Activated T-helper 2 cell treated with anti-CD3 and anti-CD28 coated beads, Interferon-gamma antibody, Interleukin-2, Interleukin-4, amounts not matched to agents 10 μg/mL and 5 μg/mL and 100 μg/mL, durations not matched to agents 14 hours and 24 hours and 36 hours (primary cell): ENCODE results near the gene DDX11. TPM values are rescaled to one million over a fixed set of nuclear protein-coding genes. Genes with fewer than 3 reads are reported as not detected.
A peak's percentile ranks its signal among the peaks of the same experiment; 100 is the strongest.
"Not testable (repeated sequence)": the region's sequence is repeated elsewhere in the genome, so short reads cannot be mapped to it uniquely, and the experiment has no call there.

Experiments
- DNase-seq: peaks from one replicate; pipeline ENCODE4 v3.0.0; 2021; ENCODE audit warnings: low spot score
- H3K27ac Mint-ChIP-seq: one replicate; pipeline ENCODE4 v1.8.0; 2021; ENCODE audit warnings: mixed read lengths
- H3K27me3 Mint-ChIP-seq: one replicate; pipeline ENCODE4 v1.8.0; 2021; ENCODE audit warnings: low read depth, mixed read lengths
- H3K36me3 Mint-ChIP-seq: one replicate; pipeline ENCODE4 v1.8.0; 2021; ENCODE audit warnings: low read depth, mixed read lengths
- H3K4me1 Mint-ChIP-seq: one replicate; pipeline ENCODE4 v1.8.0; 2021; ENCODE audit warnings: low read depth, mixed read lengths
- H3K4me3 Mint-ChIP-seq: one replicate; pipeline ENCODE4 v1.8.0; 2021; ENCODE audit warnings: low read depth, mild to moderate bottlenecking, moderate library complexity, mixed read lengths
- H3K9me3 Mint-ChIP-seq: one replicate; pipeline ENCODE4 v1.8.0; 2021; ENCODE audit warnings: mixed read lengths
- intact Hi-C: fragments of 100-400 bp; cut with micrococcal nuclease; formaldehyde crosslinking; loops from one replicate; pipeline ENCODE4 v1.15.1; 2023
- total RNA-seq: library from RNA; stranded (reverse); gene quantifications from 2 replicates; pipeline ENCODE4 v1.2.3, GENCODE V29; 2022

Gene DDX11
- total RNA-seq, result 152 and 156 TPM in 2 replicates

DNA sequence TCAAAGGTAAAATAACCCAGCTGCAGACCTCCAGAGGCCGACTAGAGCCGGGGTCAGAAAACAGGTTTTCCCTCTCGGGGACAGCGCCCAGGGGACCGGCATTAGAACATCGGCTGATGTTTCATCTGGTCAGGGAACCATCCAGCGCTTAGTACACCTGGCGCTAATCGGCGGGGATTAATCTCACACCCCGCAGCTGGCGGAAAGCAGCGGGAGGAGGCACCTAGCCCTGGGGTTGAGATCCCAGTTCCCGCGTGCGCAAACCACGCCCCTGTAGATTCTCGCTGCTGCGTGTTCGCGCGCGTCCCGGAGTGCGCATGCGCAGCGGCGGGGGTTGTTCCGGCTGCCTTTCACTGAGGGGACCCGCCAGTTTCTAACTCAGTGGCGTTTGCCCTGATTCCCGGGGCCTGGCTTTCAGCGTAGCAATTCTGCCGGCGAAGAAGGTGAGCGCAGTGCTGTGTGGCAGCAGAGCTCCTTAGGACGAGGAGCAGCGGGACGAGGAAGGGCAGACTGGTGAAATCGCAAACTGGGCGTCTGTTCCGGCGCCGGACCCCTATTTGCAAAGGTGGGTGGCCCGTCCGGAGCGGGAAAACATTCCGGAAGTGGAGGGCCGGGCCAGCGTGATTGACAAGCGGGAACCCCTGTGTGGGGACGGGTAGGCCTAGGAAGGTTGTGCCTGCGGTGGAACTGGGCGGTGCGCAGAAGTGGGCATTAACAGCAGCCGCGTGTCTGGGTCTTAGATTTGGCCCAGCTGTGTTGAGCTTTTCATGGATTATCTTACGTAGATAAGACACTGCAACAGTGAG, at the start of gene DDX11:
DDX11 (plus strand) TSS at position 334 of the 806 bp plus-strand sequence. CDS start 4,534 bp downstream, outside the sequence.
- intact Hi-C loops, result loop anchor here (5.0 to 10.0 kb wide), 4 partner anchors 229 to 1681 kb away; partner anchors contain the start of genes IPO8 and YARS2

DNA sequence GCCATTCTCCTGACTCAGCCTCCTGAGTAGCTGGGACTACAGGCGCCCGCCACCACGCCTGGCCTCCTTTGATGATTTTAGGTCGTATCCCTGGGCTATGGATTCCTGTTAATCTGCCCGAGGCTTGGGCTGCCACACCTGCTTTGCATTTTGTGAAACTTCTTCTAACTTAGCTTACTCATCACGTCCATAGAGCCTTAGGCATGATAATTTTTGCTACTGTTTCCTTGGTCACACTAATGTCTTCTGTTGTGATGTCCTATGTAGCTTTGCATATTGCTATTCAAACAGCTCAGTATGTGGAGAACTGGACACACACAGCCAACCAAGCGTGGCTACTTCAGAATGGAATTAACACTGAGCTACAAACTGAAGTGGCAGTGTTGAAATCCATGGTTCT, 47.5 kb upstream of the DDX11 start:
- intact Hi-C loops, result no loop called here
- Mint-ChIP-seq H3K4me3 (no peak overlapping the region), H3K27me3 (peaks cover 22% of the 10 kb centered on the region), H3K4me1 (peaks cover 14% of the 10 kb centered on the region), H3K36me3 (no peaks in the 10 kb centered on the region), H3K27ac (no peak overlapping the region), H3K9me3 (no peaks in the 10 kb centered on the region)
- no peak for DNase-seq

More for the DNA sequence above, at the start of gene DDX11:
- peak; percentile 93 for DNase-seq
- not testable (repeated sequence) for H3K9me3 Mint-ChIP-seq, H3K27me3 Mint-ChIP-seq
- Mint-ChIP-seq H3K27ac (peak within 1 kb of the TSS; percentile 98), H3K4me3 (peak within 1 kb of the TSS; percentile 99), H3K4me1 (peaks cover 23% of the 10 kb centered on the region), H3K36me3 (peaks cover 27% of the 10 kb centered on the region)

- DNase-seq, intact Hi-C loops, H3K4me3 Mint-ChIP-seq, H3K36me3 Mint-ChIP-seq, H3K9me3 Mint-ChIP-seq, H3K27ac Mint-ChIP-seq: not testable (repeated sequence)
- Mint-ChIP-seq H3K27me3 (peaks cover 22% of the 10 kb centered on the region), H3K4me1 (peaks cover 12% of the 10 kb centered on the region)
Measured at GRCh38 chr12:31027006-31027405, 46.7 kb upstream of the DDX11 start.

DNA sequence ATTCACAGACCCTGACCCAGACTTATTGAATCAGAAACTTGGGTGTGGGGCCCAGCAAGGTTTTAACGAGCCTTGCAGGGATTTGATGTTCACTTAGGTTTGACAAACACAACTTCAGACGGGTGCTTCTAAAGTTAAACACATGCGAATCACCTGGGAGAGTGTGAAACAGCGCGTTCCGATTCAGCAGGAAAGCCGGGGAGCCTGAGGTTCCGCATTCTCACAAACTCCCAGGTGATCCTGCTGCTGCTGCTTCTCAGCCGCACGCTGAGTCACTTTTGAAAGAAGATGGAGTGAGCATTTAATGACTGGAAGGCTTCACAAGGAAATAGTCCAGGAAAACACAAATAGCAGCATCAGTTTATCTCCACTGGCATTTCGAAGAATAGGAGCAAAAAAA, 44.2 kb upstream of the DDX11 start:
- Mint-ChIP-seq H3K27me3 (peaks cover 9% of the 10 kb centered on the region), H3K4me3 (no peak overlapping the region), H3K36me3 (no peaks in the 10 kb centered on the region), H3K4me1 (peaks cover 12% of the 10 kb centered on the region), H3K27ac (no peak overlapping the region), H3K9me3 (no peaks in the 10 kb centered on the region)
- intact Hi-C loops, result no loop called here
- DNase-seq, result no peak

- Mint-ChIP-seq H3K4me3 (no peak overlapping the region), H3K27me3 (peaks cover 7% of the 10 kb centered on the region), H3K4me1 (peaks cover 12% of the 10 kb centered on the region), H3K9me3 (no peaks in the 10 kb centered on the region), H3K36me3 (no peaks in the 10 kb centered on the region), H3K27ac (no peak overlapping the region)
- intact Hi-C loops, result no loop called here
- DNase-seq, result no peak
Measured at GRCh38 chr12:31029916-31030562, 43.6 kb upstream of the DDX11 start.

DNA sequence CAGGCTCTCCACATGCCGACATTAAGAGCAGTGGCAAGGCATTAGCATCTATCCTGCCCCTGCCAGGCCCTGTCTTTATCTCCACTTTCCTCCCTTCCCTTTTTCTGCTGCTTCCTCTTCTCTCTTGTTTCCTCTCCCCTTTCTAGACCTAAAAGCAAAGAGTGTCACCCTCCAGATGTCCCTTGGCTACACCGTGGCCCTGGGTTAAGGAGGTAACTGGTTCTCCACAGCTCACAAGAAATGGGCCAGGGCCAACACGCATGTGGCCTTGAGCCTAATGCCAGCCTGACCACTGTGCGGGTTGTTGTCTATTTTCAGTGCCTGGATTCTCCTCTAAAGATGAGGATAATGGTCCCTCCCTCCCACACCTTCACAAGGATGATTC, 41.7 kb upstream of the DDX11 start:
- H3K27ac Mint-ChIP-seq, result no peak overlapping the region
- DNase-seq, result no peak
- no peaks in the 10 kb centered on the region for H3K36me3 Mint-ChIP-seq
- peaks cover 15% of the 10 kb centered on the region for H3K4me1 Mint-ChIP-seq
- intact Hi-C loops, result no loop called here
- H3K9me3 Mint-ChIP-seq, result no peaks in the 10 kb centered on the region
- peaks cover 7% of the 10 kb centered on the region for H3K27me3 Mint-ChIP-seq
- H3K4me3 Mint-ChIP-seq, result no peak overlapping the region

DNA sequence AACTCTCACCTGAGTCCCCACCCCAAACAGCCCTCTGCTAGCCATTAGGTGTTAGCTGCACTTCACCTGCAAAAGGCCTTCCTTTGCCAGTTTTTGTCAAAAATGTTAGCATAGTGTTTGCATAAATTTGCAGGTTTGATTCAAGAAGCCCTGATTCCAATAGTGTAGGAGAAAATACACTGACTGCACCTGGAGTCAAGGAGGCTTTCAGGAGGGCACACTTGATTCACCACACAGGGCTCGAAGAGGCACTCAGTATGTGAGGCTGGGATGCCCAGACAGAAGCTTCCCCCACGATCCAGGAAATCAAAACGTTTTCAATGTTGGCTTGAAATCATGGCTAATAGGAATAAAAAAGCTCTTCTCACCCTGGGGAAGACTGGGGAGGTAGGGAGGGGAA, 40.5 kb upstream of the DDX11 start:
- Mint-ChIP-seq H3K27me3 (peaks cover 7% of the 10 kb centered on the region), H3K27ac (no peak overlapping the region), H3K4me1 (peaks cover 15% of the 10 kb centered on the region), H3K36me3 (no peaks in the 10 kb centered on the region), H3K9me3 (no peaks in the 10 kb centered on the region), H3K4me3 (no peak overlapping the region)
- DNase-seq, result no peak
- intact Hi-C loops, result no loop called here

DNA sequence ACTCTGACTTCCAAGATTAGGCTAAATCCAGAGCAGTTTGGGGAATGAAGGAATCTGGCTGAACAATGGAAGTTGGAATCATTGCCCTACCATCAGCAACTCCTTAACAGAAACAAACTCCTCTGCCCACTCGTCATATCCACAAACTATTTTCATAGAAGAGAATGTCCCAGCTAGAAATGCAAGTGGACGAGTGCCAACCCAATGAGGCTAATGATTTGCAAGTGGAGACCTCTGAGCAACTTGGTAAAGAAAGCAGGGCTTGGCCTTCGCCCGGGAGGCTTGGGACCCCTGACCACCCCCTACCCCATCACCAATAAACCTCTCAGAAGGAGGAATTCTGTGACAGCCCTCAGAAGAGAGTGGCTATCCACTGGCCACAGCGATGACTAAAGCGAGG, 40.0 kb upstream of the DDX11 start:
- Mint-ChIP-seq H3K9me3 (no peaks in the 10 kb centered on the region), H3K4me3 (no peak overlapping the region), H3K27ac (no peak overlapping the region), H3K27me3 (peaks cover 7% of the 10 kb centered on the region), H3K36me3 (no peaks in the 10 kb centered on the region), H3K4me1 (peaks cover 15% of the 10 kb centered on the region)
- DNase-seq, result no peak
- intact Hi-C loops, result no loop called here

- Mint-ChIP-seq H3K4me3 (no peak overlapping the region), H3K9me3 (no peaks in the 10 kb centered on the region)
Measured at GRCh38 chr12:31034372-31034771, 39.3 kb upstream of the DDX11 start.

GRCh38 chr12:31035226-31035625, 38.4 kb upstream of the DDX11 start:
- H3K36me3 Mint-ChIP-seq, result no peaks in the 10 kb centered on the region
- no peak for DNase-seq
- intact Hi-C loops, result no loop called here
- peaks cover 11% of the 10 kb centered on the region for H3K4me1 Mint-ChIP-seq
- no peaks in the 10 kb centered on the region for H3K9me3 Mint-ChIP-seq
- H3K4me3 Mint-ChIP-seq, result no peak overlapping the region
- H3K27ac Mint-ChIP-seq, result no peak overlapping the region
- peaks cover 9% of the 10 kb centered on the region for H3K27me3 Mint-ChIP-seq

More at GRCh38 chr12:31034372-31034771, 39.3 kb upstream of the DDX11 start:
- peaks cover 9% of the 10 kb centered on the region for H3K27me3 Mint-ChIP-seq
- intact Hi-C loops, result no loop called here
- H3K27ac Mint-ChIP-seq, result no peak overlapping the region
- no peak for DNase-seq
- no peaks in the 10 kb centered on the region for H3K36me3 Mint-ChIP-seq
- peaks cover 15% of the 10 kb centered on the region for H3K4me1 Mint-ChIP-seq

- Mint-ChIP-seq H3K9me3 (no peaks in the 10 kb centered on the region), H3K27ac (no peak overlapping the region), H3K36me3 (no peaks in the 10 kb centered on the region), H3K4me3 (no peak overlapping the region), H3K27me3 (peaks cover 4% of the 10 kb centered on the region), H3K4me1 (peaks cover 3% of the 10 kb centered on the region)
- intact Hi-C loops, result no loop called here
- no peak for DNase-seq
Measured at GRCh38 chr12:31035967-31036665, 37.5 kb upstream of the DDX11 start.

DNA sequence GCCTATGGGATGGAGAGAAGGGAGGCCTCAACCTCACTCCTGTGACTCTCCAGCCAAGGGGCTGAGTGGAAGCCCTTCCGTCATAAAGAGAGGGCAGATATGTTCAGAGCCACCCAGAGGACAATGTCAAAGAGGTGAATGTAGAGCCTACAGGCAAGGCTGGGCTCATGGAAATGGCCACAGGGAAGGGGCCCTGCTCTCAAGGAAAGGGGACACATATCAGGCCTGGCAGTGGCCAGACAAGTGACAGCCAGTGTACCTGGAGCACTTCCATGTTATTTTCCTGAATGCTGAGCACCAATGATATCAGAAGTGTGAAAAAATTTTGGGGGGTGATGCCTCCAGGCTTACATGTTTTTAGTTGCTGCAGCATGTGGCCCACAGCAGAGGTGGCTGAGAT, 36.6 kb upstream of the DDX11 start:
- DNase-seq, result no peak
- H3K27me3 Mint-ChIP-seq, result peaks cover 4% of the 10 kb centered on the region
- no peaks in the 10 kb centered on the region for H3K9me3 Mint-ChIP-seq
- H3K4me1 Mint-ChIP-seq, result peaks cover 3% of the 10 kb centered on the region
- intact Hi-C loops, result no loop called here
- H3K36me3 Mint-ChIP-seq, result no peaks in the 10 kb centered on the region
- no peak overlapping the region for H3K27ac Mint-ChIP-seq
- H3K4me3 Mint-ChIP-seq, result no peak overlapping the region

DNA sequence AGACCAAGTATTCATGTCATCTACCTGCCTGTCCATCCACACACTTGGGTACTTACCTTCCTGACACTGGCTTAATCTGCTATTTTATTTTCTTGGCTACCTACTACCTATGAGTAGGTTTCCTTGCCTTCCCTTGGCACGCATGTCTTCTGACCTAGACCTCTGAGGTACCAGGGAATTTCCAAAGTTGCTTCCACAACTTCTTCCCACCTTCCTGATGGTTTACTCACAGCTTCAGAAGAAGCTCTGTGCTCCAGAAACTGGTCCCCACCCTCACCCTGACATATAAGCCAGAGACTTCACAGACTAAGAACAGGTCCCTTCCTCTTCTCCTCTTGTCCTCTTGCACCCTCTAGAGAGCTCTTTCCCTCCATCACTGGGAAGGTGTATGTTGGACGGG, 35.7 kb upstream of the DDX11 start:
- Mint-ChIP-seq H3K9me3 (no peaks in the 10 kb centered on the region), H3K27ac (no peak overlapping the region), H3K4me3 (no peak overlapping the region), H3K36me3 (no peaks in the 10 kb centered on the region), H3K4me1 (peaks cover 3% of the 10 kb centered on the region), H3K27me3 (peaks cover 4% of the 10 kb centered on the region)
- DNase-seq, result no peak
- intact Hi-C loops, result no loop called here
